ENCODE data around the gene CNDP1. TPM values are rescaled to one million over a fixed set of nuclear protein-coding genes. Genes with fewer than 3 reads are reported as not detected.

CNDP1 gene
- total RNA-seq (2022; extraction: Qiagen RNA extraction; ENCODE audit: low read depth) = not detected in 5 replicates

GRCh38 chr18:74534150-74534969 is at the start of gene CNDP1:
TSS of gene CNDP1 (plus strand) at chr18:74534500. CDS start at chr18:74534668, 168 bp downstream.

GRCh38 chr18:74495581-74496507 is 38.5 kb upstream of the CNDP1 start, which contains the start of gene CNDP2:
TSS of gene CNDP2 (plus strand) at chr18:74496363. CDS start at chr18:74499974, 3,611 bp downstream.

GRCh38 chr18:74597662-74598349 is 63.5 kb downstream of the CNDP1 start, which contains the start of gene ZNF407:
TSS of gene ZNF407 (plus strand) at chr18:74597870. CDS start at chr18:74631020, 33,150 bp downstream.

Other genes with a start within 250 kb of the CNDP1 start
- 120 to 171 TPM (median 127 TPM) in 5 replicates for gene CYB5A, start 242.5 kb upstream of the CNDP1 start, total RNA-seq (2022; extraction: Qiagen RNA extraction; ENCODE audit: low read depth)
- gene C18orf63, start 218.7 kb upstream of the CNDP1 start, total RNA-seq (2022; extraction: Qiagen RNA extraction; ENCODE audit: low read depth) = not detected in 5 replicates
- not detected in 5 replicates for gene DIPK1C, start 77.2 kb upstream of the CNDP1 start, total RNA-seq (2022; extraction: Qiagen RNA extraction; ENCODE audit: low read depth)
- gene CNDP2, start 38.1 kb upstream of the CNDP1 start, total RNA-seq (2022; extraction: Qiagen RNA extraction; ENCODE audit: low read depth) = 78.8 to 89.5 TPM (median 80.2 TPM) in 5 replicates
- 2.4 to 3.7 TPM (median 2.8 TPM) in 5 replicates for gene ZNF407, start 63.4 kb downstream of the CNDP1 start, total RNA-seq (2022; extraction: Qiagen RNA extraction; ENCODE audit: low read depth)

Data from A549 treated with ZK216348 at 1 μM for 4 hours (cell line).